Upper lobe of left lung (tissue), 6 donors: ENCODE data around the gene SLC43A3. TPM values are rescaled to one million over a fixed set of nuclear protein-coding genes. Genes with fewer than 3 reads are reported as not detected.

Source experiments
- ATAC-seq, 2 donors: fragments of 200-7000 bp; cut with Tn5 transposase; one replicate each; pipeline ENCODE4 v1.9.1; 2022; ENCODE audit warnings: mild to moderate bottlenecking in 2 of 2, moderate library complexity in 2 of 2; ENCODE audit not compliant: low FRiP score in 2 of 2
- DNase-seq, 2 donors: peaks; one replicate each; pipeline ENCODE4 v3.0.0-alpha.2; 2019 to 2020
- H3K27ac ChIP-seq, 4 donors: fragments of 200-600 bp; sonication (generic); one replicate each; pipeline ENCODE4 v1.5.1; 2016 to 2019
- H3K27me3 ChIP-seq, 4 donors: fragments of 200-600 bp; sonication (generic); one replicate each; pipeline ENCODE4 v1.5.1; 2017 to 2019
- H3K36me3 ChIP-seq, 4 donors: fragments of 200-600 bp; sonication (generic); one replicate each; pipeline ENCODE4 v1.5.1; 2016 to 2019
- H3K4me1 ChIP-seq, 4 donors: fragments of 200-600 bp; sonication (generic); one replicate each; pipeline ENCODE4 v1.5.1; 2018 to 2019
- H3K4me3 ChIP-seq, 4 donors: fragments of 200-600 bp; sonication (generic); one replicate each; pipeline ENCODE4 v1.5.1; 2017 to 2019; ENCODE audit warnings: mild to moderate bottlenecking in 2 of 4, moderate library complexity in 1 of 4
- H3K9me3 ChIP-seq, 4 donors: fragments of 200-600 bp; sonication (generic); one replicate each; pipeline ENCODE4 v1.5.1; 2018 to 2019
- CTCF ChIP-seq, 6 experiments: fragments of 450-650 bp in 4 of 6; fragments of 200-600 bp in 2 of 6; sonication (generic) in 2 of 6; IDR thresholded peaks; one replicate each; pipeline ENCODE4 v1.5.1; 2016 to 2019; ENCODE audit warnings: antibody characterized with exemption in 6 of 6
- EP300 ChIP-seq, 4 donors: sonication (generic); formaldehyde crosslinking; IDR thresholded peaks; one replicate each; pipeline ENCODE4 v1.5.1; 2017; ENCODE audit warnings: antibody characterized with exemption in 4 of 4, control low read depth in 2 of 4
- POLR2A ChIP-seq, 4 donors: fragments of 450-650 bp; IDR thresholded peaks; one replicate each; pipeline ENCODE4 v1.5.1; 2016 to 2017; ENCODE audit warnings: antibody characterized with exemption in 4 of 4, mild to moderate bottlenecking in 2 of 4
- POLR2AphosphoS5 ChIP-seq, 2 donors: sonication (generic); formaldehyde crosslinking; IDR thresholded peaks; one replicate each; pipeline ENCODE4 v1.5.1; 2017; ENCODE audit warnings: antibody characterized with exemption in 2 of 2
- WGBS, 2 donors: methylation state at CpG; one replicate each; pipeline ENCODE4 v1.1.5; 2017 to 2018; 5-methylcytosine and 5-hydroxymethylcytosine counted together
- total RNA-seq, 6 donors: library from RNA; depleted of rRNA in 4 of 6; stranded (reverse); fragments of >200 nt in 4 of 6; gene quantifications; one replicate each; pipeline versions ENCODE4 v1.1.0 to v1.2.1, GENCODE V29; 2016 to 2021
- donor health status: DM: no; HTN: no; CAD: no; lungs with moderate emphysema.
- donor health status: DM: no; HTN: yes; CAD: no; lungs with severe emphysema.

The SLC43A3 gene
- total RNA-seq, 6 donors from 2014 or later: 61.6 to 177 (median 118) TPM

- H3K4me1 ChIP-seq: peaks cover 33 to 37% (median 36%) of the 10 kb centered on the region in 4 donors
- 88 to 95% methylated on average over 3 of the region's 3 CpGs for WGBS, 2 donors
- no peak for ATAC-seq
- H3K27me3 ChIP-seq: peaks cover 0 to 37% (median 15%) of the 10 kb centered on the region in 4 donors
- H3K27ac ChIP-seq: no peak overlapping the region
- no peak for DNase-seq
- no peaks in the 10 kb centered on the region for H3K9me3 ChIP-seq
- no peak for TF ChIP-seq EP300 (IDR thresholded peaks at IDR 0.05)
- TF ChIP-seq CTCF (IDR thresholded peaks at IDR 0.05): no peak
- TF ChIP-seq POLR2A (IDR thresholded peaks at IDR 0.05): no peak
- TF ChIP-seq POLR2AphosphoS5 (IDR thresholded peaks at IDR 0.05): no peak
- no peaks in the 10 kb centered on the region for H3K36me3 ChIP-seq
- H3K4me3 ChIP-seq: no peak overlapping the region
These were observed 35.7 kb upstream of the SLC43A3 start for GRCh38 chr11:57462597-57462996.

- TF ChIP-seq POLR2A (IDR thresholded peaks at IDR 0.05): no peak
- TF ChIP-seq EP300 (IDR thresholded peaks at IDR 0.05): no peak
- no peak for TF ChIP-seq POLR2AphosphoS5 (IDR thresholded peaks at IDR 0.05)
- no peak for TF ChIP-seq CTCF (IDR thresholded peaks at IDR 0.05)
- no peak overlapping the region for H3K4me3 ChIP-seq
- DNase-seq: peak in 1 of 2 donors; percentile 60
- 74 to 76% methylated on average over 16 of the region's 16 CpGs for WGBS, 2 donors
- peaks cover 0 to 38% (median 15%) of the 10 kb centered on the region in 4 donors for H3K27me3 ChIP-seq
- no peaks in the 10 kb centered on the region for H3K36me3 ChIP-seq
- no peak for ATAC-seq
- peaks cover 39 to 43% (median 40%) of the 10 kb centered on the region in 4 donors for H3K4me1 ChIP-seq
- H3K9me3 ChIP-seq: no peaks in the 10 kb centered on the region
- no peak overlapping the region for H3K27ac ChIP-seq
These were observed 35.0 kb upstream of the SLC43A3 start for GRCh38 chr11:57461841-57462489.

GRCh38 chr11:57460758-57461749, 34.1 kb upstream of the SLC43A3 start:
- WGBS, 2 donors: 10 to 11% methylated on average over 32 to 37 of the region's 50 CpGs
- Histone ChIP-seq H3K27me3 (peaks cover 0 to 38% (median 15%) of the 10 kb centered on the region in 4 donors), H3K9me3 (no peaks in the 10 kb centered on the region), H3K4me3 (peak overlapping the region; percentile 22 to 56 (median 50)), H3K36me3 (no peaks in the 10 kb centered on the region), H3K27ac (no peak overlapping the region), H3K4me1 (peaks cover 39 to 44% (median 40%) of the 10 kb centered on the region in 4 donors)
- ATAC-seq: no peak
- peak in 1 of 2 donors; percentile 89 for DNase-seq
- no peak for TF ChIP-seq EP300 (IDR thresholded peaks at IDR 0.05)
- TF ChIP-seq CTCF (IDR thresholded peaks at IDR 0.05): no peak
- TF ChIP-seq POLR2A (IDR thresholded peaks at IDR 0.05): no peak
- TF ChIP-seq POLR2AphosphoS5 (IDR thresholded peaks at IDR 0.05): no peak

GRCh38 chr11:57460022-57460757, 33.3 kb upstream of the SLC43A3 start, which contains the start of gene RTN4RL2:
TSS of gene RTN4RL2 (plus strand) at chr11:57460528. CDS start at chr11:57460866, 338 bp downstream.
- H3K27ac ChIP-seq: no peak within 1 kb of the TSS
- peak in 1 of 2 donors; percentile 61 for ATAC-seq
- 1% methylated on average over 19 to 36 of the region's 66 CpGs for WGBS, 2 donors
- DNase-seq: peak in 1 of 2 donors; percentile 91
- H3K4me3 ChIP-seq: peak within 1 kb of the TSS; percentile 22 to 56 (median 50)
- TF ChIP-seq POLR2A (IDR thresholded peaks at IDR 0.05) (no peak), CTCF (IDR thresholded peaks at IDR 0.05) (peak in 2 of 6 experiments; percentile 10 to 24)
- no peaks in the 10 kb centered on the region for H3K9me3 ChIP-seq
- no peaks in the 10 kb centered on the region for H3K36me3 ChIP-seq
- peaks cover 0 to 38% (median 15%) of the 10 kb centered on the region in 4 donors for H3K27me3 ChIP-seq
- peaks cover 39 to 44% (median 40%) of the 10 kb centered on the region in 4 donors for H3K4me1 ChIP-seq
